NCI-H2227 treated with DMSO at 0.1 percent for 48 hours (cell line): Measurements from ENCODE around the gene SLC22A9.

Experiments
- DNase-seq: peaks from one replicate; lab custom pipeline; 2025; lab: John Stamatoyannopoulos, UW

The SLC22A9 gene

GRCh38 chr11:63444160-63444559 lies 74.6 kb downstream of the SLC22A9 start:
- no peak for DNase-seq

GRCh38 chr11:63445118-63445517 lies 75.5 kb downstream of the SLC22A9 start:
- DNase-seq: no peak

- no peak for DNase-seq
Measured at GRCh38 chr11:63445720-63446119, 76.1 kb downstream of the SLC22A9 start.

- no peak for DNase-seq
Measured at GRCh38 chr11:63448646-63449045, 79.1 kb downstream of the SLC22A9 start.

- DNase-seq: no peak
Measured at GRCh38 chr11:63459586-63459985, 90.0 kb downstream of the SLC22A9 start.
